Hepatocyte (in vitro differentiated cells): ENCODE data around the gene TBC1D8. TPM values are rescaled to one million over a fixed set of nuclear protein-coding genes. Genes with fewer than 3 reads are reported as not detected.
A peak's percentile ranks its signal among the peaks of the same experiment; 100 is the strongest.

ENCODE experiments used
- DNase-seq: peaks from one replicate; pipeline ENCODE4 v3.0.0-alpha.2; 2016; ENCODE audit warnings: low spot score
- H2AFZ ChIP-seq: fragments of 200-600 bp; sonication (generic); 2 replicates; pipeline ENCODE4 v1.6.0; 2016; ENCODE audit warnings: antibody characterized with exemption, mild to moderate bottlenecking
- H3K27ac ChIP-seq: fragments of 200-600 bp; sonication (generic); 2 replicates; pipeline ENCODE4 v1.5.1; 2016; ENCODE audit warnings: mild to moderate bottlenecking
- H3K27me3 ChIP-seq: fragments of 200-600 bp; sonication (generic); 2 replicates; pipeline ENCODE4 v1.6.1; 2016
- H3K36me3 ChIP-seq: fragments of 200-600 bp; sonication (generic); replicated peaks from 2 replicates; pipeline ENCODE4 v1.5.1; 2016; ENCODE audit warnings: low read depth; ENCODE audit not compliant: insufficient read depth
- H3K4me1 ChIP-seq: fragments of 200-600 bp; sonication (generic); 2 replicates; pipeline ENCODE4 v1.5.1; 2016; ENCODE audit warnings: mild to moderate bottlenecking, moderate library complexity; ENCODE audit not compliant: insufficient read depth
- H3K4me2 ChIP-seq: fragments of 200-600 bp; sonication (generic); 2 replicates; pipeline ENCODE4 v1.6.0; 2016
- H3K4me3 ChIP-seq: fragments of 200-600 bp; sonication (generic); 2 replicates; pipeline ENCODE4 v1.5.1; 2016; ENCODE audit warnings: mild to moderate bottlenecking
- H3K79me2 ChIP-seq: fragments of 200-600 bp; sonication (generic); 2 replicates; pipeline ENCODE4 v1.6.0; 2017; ENCODE audit warnings: mild to moderate bottlenecking
- H3K9me2 ChIP-seq: fragments of 200-600 bp; sonication (generic); replicated peaks from 2 replicates; pipeline ENCODE4 v1.6.0; 2017; ENCODE audit warnings: mild to moderate bottlenecking; ENCODE audit not compliant: insufficient read depth
- H3K9me3 ChIP-seq: fragments of 200-600 bp; sonication (generic); 2 replicates; pipeline ENCODE4 v1.5.1; 2016; ENCODE audit warnings: low read depth, mild to moderate bottlenecking
- H4K20me1 ChIP-seq: fragments of 200-600 bp; sonication (generic); 2 replicates; pipeline ENCODE4 v1.6.0; 2016; ENCODE audit warnings: mild to moderate bottlenecking; ENCODE audit not compliant: insufficient read depth, poor library complexity, severe bottlenecking
- EZH2 ChIP-seq: fragments of 200-600 bp; sonication (generic); IDR thresholded peaks from 2 replicates; pipeline ENCODE4 v1.6.1; 2016; ENCODE audit warnings: antibody characterized with exemption, mild to moderate bottlenecking, borderline replicate concordance
- EZH2phosphoT487 ChIP-seq: fragments of 200-600 bp; sonication (generic); IDR thresholded peaks from one replicate; pipeline ENCODE4 v1.6.1; 2018; ENCODE audit warnings: antibody characterized with exemption, mild to moderate bottlenecking, low read depth, moderate library complexity; ENCODE audit not compliant: unreplicated experiment, severe bottlenecking
- WGBS: methylation state at CpG from one replicate; pipeline ENCODE4 v1.1.6; 2016; ENCODE audit warnings: low lambda C conversion rate; ENCODE audit errors: missing lambda C conversion rate; 5-methylcytosine and 5-hydroxymethylcytosine counted together
- polyA plus RNA-seq: library from polyadenylated mRNA; unstranded; fragments of >200 nt; fragmentation: Nextera tagmentation; extraction: Ambion mirVana; gene quantifications from 2 replicates; pipeline ENCODE4 v1.2.1, GENCODE V29; 2016
- total RNA-seq: library from RNA; depleted of rRNA; stranded (reverse); fragments of >200 nt; gene quantifications from 2 replicates; pipeline ENCODE4 v1.2.3, GENCODE V29; 2014
- TF ChIP-seq, protein P1 (sequence below): fragments of 200-600 bp; sonication (generic); IDR thresholded peaks from 2 replicates; pipeline ENCODE4 v1.5.1; 2016; ENCODE audit warnings: antibody characterized with exemption, mild to moderate bottlenecking; ENCODE audit not compliant: poor library complexity

The TBC1D8 gene
- total RNA-seq (15.8 and 18.7 TPM in 2 replicates), polyA plus RNA-seq (10.1 and 17.9 TPM in 2 replicates)

DNA sequence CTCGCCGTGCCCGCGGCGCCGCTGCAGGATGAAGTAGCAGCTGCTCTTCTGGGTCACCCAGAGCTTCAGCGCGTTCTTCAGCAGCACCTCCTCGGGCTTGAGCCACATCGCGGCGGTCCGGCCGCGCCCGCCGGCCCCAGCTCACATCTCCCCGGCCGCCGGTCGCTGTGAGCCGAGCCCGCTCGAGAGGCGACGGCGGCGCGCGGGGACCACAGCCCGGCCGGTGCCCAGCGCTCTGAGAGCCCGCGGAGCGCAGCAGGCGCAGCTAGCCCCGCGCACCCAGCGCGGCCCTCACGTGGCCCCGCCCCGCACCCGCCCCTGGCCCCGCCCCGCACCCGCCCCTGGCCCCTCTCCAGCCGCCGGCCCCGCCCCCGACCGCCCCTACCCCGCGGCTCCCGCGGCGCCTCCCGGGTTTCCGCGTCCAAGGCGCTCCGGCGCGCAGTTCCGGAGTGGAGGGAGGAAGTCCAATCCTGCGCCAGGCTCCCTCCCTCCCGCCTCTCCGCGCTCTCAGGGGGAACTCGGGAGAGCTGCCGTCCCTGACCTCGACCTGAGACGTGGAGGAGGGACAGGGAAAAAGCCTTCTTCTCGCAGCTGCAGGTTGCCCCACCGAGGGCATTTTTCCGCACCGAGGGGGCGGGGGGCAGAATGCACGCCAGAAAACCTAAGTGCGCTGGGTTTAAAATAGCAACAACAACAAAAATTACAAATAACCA, at the start of gene TBC1D8:
Gene TBC1D8 (minus strand): TSS at position 237 of the 713 bp plus-strand sequence. CDS start 129 bp downstream, at position 108.
- TF ChIP-seq, protein P1, sequence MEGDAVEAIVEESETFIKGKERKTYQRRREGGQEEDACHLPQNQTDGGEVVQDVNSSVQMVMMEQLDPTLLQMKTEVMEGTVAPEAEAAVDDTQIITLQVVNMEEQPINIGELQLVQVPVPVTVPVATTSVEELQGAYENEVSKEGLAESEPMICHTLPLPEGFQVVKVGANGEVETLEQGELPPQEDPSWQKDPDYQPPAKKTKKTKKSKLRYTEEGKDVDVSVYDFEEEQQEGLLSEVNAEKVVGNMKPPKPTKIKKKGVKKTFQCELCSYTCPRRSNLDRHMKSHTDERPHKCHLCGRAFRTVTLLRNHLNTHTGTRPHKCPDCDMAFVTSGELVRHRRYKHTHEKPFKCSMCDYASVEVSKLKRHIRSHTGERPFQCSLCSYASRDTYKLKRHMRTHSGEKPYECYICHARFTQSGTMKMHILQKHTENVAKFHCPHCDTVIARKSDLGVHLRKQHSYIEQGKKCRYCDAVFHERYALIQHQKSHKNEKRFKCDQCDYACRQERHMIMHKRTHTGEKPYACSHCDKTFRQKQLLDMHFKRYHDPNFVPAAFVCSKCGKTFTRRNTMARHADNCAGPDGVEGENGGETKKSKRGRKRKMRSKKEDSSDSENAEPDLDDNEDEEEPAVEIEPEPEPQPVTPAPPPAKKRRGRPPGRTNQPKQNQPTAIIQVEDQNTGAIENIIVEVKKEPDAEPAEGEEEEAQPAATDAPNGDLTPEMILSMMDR: no peak
- TF ChIP-seq EZH2: no peak
- TF ChIP-seq EZH2phosphoT487: no peak

DNA sequence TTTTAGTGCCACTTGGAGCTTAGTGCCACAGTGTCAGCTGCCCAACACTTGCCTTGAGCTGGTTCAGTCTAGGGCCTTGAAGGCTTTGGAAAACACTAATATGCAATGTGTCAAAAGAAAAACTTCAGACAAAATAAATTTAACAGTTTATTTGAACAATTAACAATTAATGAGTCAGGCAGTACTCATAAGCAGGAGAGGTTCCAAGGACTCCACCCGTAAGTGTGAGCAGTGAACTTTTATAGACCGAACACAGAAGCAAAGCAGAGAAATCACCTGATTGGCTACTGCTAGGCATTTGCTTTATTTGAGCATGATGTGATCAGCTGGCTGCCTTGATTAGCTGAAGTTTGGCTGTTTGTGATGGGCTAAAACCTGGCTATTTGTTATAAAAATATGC, 49.5 kb upstream of the TBC1D8 start:
- Histone ChIP-seq H3K27ac (no peak overlapping the region), H3K4me1 (no peaks in the 10 kb centered on the region), H3K4me2 (no peak overlapping the region), H3K36me3 (no peaks in the 10 kb centered on the region), H2AFZ (no peak overlapping the region), H3K4me3 (no peak overlapping the region), H3K79me2 (no peaks in the 10 kb centered on the region), H3K27me3 (no peaks in the 10 kb centered on the region), H3K9me3 (no peaks in the 10 kb centered on the region), H4K20me1 (no peaks in the 10 kb centered on the region), H3K9me2 (no peaks in the 10 kb centered on the region)
- 58% methylated on average over 2 of the region's 2 CpGs for WGBS
- TF ChIP-seq, protein P1: no peak
- TF ChIP-seq EZH2 (no peak), EZH2phosphoT487 (no peak)
- DNase-seq: no peak

More for the DNA sequence above, at the start of gene TBC1D8:
- H3K4me1 ChIP-seq: peaks cover 19% of the 10 kb centered on the region
- no peaks in the 10 kb centered on the region for H3K36me3 ChIP-seq
- peaks cover 44% of the 10 kb centered on the region for H3K79me2 ChIP-seq
- peak; percentile 92 for DNase-seq
- peak within 1 kb of the TSS; percentile 75 for H3K27ac ChIP-seq
- peak within 1 kb of the TSS; percentile 94 for H3K4me2 ChIP-seq
- H2AFZ ChIP-seq: peak within 1 kb of the TSS; percentile 76
- peak within 1 kb of the TSS; percentile 99 for H3K4me3 ChIP-seq
- no peaks in the 10 kb centered on the region for H3K9me2 ChIP-seq
- H3K27me3 ChIP-seq: no peaks in the 10 kb centered on the region
- no peaks in the 10 kb centered on the region for H4K20me1 ChIP-seq
- H3K9me3 ChIP-seq: no peaks in the 10 kb centered on the region
- 1% methylated on average over 50 of the region's 81 CpGs for WGBS

DNA sequence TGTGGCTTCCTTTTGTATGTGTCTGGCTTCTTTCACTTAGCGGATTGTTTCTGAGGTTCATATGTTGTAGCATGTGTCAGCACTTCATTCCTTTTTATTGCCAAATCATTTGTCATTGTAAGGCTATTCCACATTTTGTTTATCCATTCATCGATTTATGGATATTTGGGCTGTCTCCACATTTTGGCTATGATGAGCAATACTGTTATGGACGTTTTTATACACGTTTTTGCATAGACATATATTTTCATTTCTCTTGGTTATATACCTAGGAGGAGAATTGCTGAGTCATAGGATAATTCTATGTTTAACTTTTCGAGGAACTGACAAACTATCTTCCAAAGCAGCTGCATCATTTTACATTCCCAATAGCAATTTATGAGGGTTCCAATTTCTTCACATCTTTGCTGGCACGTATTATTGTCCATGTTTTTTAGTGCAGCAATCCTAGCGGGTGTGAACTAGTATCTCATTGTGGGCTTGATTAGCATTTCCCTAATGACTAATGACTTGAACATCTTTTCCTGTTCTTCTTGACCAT, 48.1 kb upstream of the TBC1D8 start:
- no peak for DNase-seq
- H3K4me2 ChIP-seq: no peak overlapping the region
- 78% methylated on average over 7 of the region's 7 CpGs for WGBS
- H3K27me3 ChIP-seq: no peaks in the 10 kb centered on the region
- H3K4me1 ChIP-seq: no peaks in the 10 kb centered on the region
- no peaks in the 10 kb centered on the region for H4K20me1 ChIP-seq
- no peaks in the 10 kb centered on the region for H3K9me3 ChIP-seq
- H3K9me2 ChIP-seq: no peaks in the 10 kb centered on the region
- no peak overlapping the region for H3K27ac ChIP-seq
- H2AFZ ChIP-seq: no peak overlapping the region
- H3K36me3 ChIP-seq: no peaks in the 10 kb centered on the region
- TF ChIP-seq, protein P1: no peak
- no peak for TF ChIP-seq EZH2
- TF ChIP-seq EZH2phosphoT487: no peak
- H3K4me3 ChIP-seq: no peak overlapping the region
- no peaks in the 10 kb centered on the region for H3K79me2 ChIP-seq
